AG10803 (cell line): ENCODE results near the gene LCN12.

ENCODE experiments used
- DNase-seq: peaks from one replicate; pipeline ENCODE4 v3.0.0; 2010; ENCODE audit warnings: low read depth
- H3K4me3 ChIP-seq: 2 replicates; pipeline ENCODE4 v1.5.1; 2011; ENCODE audit warnings: mild to moderate bottlenecking, low read length, control low read depth
- CTCF ChIP-seq: conservative IDR thresholded peaks from 2 replicates; pipeline ENCODE4 v1.5.1; 2011; ENCODE audit warnings: mild to moderate bottlenecking, low read length, control low read depth, inconsistent platforms

Gene LCN12

DNA sequence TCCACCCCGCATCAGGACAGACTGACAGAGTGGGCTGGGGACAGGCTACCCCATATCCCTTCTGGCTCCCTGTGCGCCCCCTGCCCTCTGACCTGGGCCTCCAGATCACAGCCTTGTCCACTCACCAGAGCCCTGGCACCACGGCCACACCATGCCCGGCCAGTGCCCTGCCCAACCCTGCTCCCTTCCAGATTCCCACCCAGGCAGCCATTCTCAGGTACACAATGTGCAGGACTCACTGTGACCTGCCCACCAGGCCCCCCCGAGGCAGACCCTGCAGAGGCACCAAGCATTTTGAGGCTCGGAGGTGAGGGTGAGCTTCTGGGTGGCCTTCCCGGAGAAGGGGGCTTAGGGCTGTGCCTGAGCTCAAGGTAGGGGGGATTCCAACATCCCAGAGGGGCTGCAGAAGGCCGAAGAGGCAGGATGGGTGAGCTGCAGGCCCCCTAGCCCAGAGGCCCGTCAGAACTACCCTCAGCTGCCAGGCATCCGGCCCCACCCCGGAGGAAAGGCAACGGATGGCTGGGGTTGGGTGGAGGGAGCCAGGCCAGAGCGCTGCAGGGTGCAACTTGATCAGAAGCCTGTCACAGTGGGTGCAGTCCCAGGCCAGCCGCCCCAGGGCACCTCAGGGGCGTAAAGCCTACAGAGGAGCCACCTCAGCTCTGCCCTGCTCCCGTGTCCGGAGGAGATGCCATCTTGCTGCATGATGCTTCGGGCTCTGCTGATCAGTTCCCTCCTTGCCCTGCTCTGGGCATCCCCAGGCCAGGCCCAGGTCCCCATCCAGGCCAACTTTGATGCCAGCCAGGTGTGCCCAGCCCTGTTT is 30.4 kb downstream of the LCN12 start, which contains the start of gene LCNL1:
TSS of gene LCNL1 (plus strand) at position 762 of the 820 bp plus-strand sequence. CDS start 594 bp downstream, outside the sequence.
- no peak within 1 kb of the TSS for H3K4me3 ChIP-seq
- no peak for TF ChIP-seq CTCF
- DNase-seq = no peak

- DNase-seq = no peak
- no peak overlapping the region for H3K4me3 ChIP-seq
- no peak for TF ChIP-seq CTCF
Observed at GRCh38 chr9:136983167-136983566, 31.1 kb downstream of the LCN12 start.

DNA sequence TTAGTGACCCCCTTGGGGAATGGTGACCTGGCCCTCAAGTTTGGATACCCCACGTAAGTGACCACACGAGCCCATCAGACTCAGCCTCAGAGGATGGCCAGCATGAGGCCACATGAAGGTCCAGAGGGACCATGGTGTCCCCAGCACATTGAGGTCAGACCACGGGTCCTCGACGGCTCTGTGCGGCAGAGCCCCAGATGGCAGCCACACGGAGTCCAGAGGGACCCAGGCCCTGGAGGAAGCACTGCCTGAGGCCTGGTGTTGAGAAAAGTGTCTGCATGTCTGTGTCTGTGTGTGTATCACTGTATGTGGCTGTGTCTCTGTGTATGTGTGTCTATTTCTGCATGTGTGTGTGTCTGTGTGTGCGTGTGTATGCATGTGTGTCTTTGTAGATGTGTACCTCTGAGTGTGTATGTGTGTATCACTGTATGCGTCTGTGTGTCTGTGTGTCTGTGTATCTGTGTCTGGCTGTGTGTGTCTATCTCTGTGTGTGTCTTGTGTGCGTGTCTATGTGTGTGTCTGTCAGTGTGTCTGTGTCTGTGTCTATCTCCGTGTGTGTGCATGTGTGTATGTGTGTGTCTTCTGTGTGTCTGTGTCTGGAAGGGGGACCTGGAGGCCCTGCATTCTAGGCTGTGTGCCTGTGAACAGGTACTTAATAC is 31.7 kb downstream of the LCN12 start:
- DNase-seq = no peak
- H3K4me3 ChIP-seq = no peak overlapping the region
- no peak for TF ChIP-seq CTCF

DNA sequence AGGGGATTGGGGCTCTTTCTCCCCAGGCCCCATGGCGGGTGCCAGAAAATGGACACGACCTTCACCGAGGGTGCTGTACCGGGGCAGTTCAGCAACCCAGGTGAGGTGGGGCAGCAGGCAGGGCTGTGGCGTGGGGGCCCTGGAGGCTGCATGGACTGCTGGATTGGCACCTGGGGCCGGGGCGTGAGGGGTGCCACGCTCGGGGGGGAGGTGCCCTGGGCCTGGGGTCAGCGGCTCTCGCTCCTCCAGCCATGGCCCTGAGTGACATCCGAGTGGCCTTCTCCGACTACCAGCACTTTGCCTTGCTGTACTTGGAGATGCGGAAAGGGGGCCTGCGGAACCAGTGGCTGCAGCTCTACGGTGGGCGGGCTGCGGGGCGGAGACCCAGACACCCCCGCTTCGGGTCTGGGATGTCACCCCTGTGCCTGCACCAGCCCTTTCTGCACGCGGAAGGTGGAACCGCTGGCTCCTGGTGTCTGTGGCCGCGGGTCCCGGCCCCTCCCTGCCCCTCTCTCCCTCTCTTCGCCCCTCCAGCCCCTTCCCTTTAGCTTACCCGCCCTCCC is 32.5 kb downstream of the LCN12 start:
- H3K4me3 ChIP-seq = no peak overlapping the region
- TF ChIP-seq CTCF = no peak
- no peak for DNase-seq

GRCh38 chr9:136985027-136985602 is 33.0 kb downstream of the LCN12 start:
- no peak for TF ChIP-seq CTCF
- no peak for DNase-seq
- no peak overlapping the region for H3K4me3 ChIP-seq

- no peak overlapping the region for H3K4me3 ChIP-seq
- DNase-seq = no peak
- TF ChIP-seq CTCF = no peak
Observed at GRCh38 chr9:136985853-136986252, 33.8 kb downstream of the LCN12 start.
